ENCODE results near the gene SEMA3A. TPM values are rescaled to one million over a fixed set of nuclear protein-coding genes. Genes with fewer than 3 reads are reported as not detected.
A peak's percentile ranks its signal among the peaks of the same experiment; 100 is the strongest.
"Not testable (repeated sequence)": the region's sequence is repeated elsewhere in the genome, so short reads cannot be mapped to it uniquely, and the experiment has no call there.

Gene SEMA3A
- total RNA-seq, 1 experiment from 2014 or later: 4.0 TPM

DNA sequence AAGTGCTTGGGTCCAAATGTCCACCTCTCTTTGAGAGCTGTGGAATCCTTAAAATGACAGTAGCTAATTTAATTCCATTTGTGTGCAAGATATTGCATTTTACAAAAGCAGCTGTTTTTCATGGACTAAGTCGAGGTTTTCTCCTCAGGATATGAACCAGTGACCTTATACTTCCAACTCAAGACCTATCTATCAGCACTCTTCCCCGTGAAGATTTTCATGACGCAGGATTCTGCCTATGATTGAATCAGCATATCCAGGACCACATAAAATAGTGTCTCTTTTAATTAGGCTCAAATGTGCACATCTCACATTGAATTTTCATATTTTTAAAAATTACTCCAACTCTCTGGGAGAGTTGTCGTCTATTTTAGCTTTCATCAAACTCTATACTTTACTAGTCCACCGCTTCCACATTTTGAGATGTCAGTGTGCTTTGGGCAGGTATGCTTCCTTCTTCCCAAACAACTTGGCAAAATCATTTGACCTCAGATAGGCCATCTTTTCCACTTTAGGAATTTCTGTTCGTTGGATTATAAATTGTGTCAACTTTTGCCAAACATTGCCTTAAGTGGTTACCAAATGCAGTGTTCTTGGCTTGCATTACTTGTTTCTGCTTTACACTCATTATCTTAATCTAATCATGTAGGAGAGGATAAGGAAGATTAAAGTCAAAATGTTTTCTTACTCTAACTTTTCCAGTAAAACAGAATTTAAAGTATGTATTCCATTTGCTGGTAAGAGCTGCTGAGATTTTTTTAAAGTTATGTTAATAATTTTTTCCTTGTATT, 39.4 kb downstream of the SEMA3A start:
- no peak for DNase-seq (ENCODE audit: low read depth)

GRCh38 chr7:84152995-84153394, 41.6 kb downstream of the SEMA3A start:
- DNase-seq (ENCODE audit: low read depth): no peak

DNA sequence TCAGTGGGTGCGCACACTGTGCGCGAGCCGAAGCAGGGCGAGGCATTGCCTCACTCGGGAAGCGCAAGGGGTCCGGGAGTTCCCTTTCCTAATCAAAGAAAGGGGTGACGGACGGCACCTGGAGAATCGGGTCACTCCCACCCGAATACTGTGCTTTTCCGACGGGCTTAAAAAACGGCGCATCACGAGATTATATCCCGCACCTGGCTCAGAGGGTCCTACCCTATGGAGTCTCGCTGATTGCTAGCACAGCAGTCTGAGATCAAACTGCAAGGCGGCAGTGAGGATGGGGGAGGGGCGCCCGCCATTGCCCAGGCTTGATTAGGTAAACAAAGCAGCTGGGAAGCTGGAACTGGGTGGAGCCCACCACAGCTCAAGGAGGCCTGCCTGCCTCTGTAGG, 44.2 kb downstream of the SEMA3A start:
- not testable (repeated sequence) for DNase-seq (ENCODE audit: low read depth)

DNA sequence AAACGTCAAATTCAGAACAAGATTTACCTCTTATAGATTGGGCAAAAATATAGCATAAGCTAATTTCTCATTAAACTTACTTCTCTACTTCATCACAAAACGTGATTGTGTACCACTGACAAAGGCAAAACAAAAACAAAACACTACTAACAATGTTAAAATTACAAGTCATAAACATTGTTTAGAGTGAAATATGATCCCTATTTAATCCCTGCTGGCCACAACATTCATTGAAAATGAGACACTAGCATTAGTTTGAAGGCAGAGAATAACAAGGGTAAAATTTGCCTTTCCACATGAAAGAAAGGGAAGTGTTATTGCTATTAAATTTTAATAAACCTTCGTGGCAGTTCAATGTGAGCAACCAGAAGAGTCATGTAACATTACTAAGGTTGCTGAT, 45.0 kb downstream of the SEMA3A start:
- no peak for DNase-seq (ENCODE audit: low read depth)

DNA sequence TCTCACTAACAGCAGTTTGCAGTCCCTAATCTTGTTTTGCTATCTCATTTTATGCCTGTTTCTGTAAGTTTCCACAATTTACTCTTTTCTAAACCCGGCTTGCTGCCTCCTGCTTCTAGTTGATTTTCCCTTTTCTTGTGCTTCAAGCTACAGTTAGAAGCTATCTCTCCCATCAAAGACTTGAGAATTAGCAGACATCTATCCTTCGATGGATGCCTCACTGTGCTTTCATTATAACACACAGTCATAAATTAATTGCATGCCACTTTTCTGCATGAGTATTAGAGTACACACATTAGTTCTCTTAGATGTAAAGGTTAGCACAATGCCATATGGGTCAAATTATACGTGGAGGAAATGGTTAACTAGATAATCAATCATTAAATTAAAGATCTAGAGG, 48.7 kb downstream of the SEMA3A start:
- no peak for DNase-seq (ENCODE audit: low read depth)

DNA sequence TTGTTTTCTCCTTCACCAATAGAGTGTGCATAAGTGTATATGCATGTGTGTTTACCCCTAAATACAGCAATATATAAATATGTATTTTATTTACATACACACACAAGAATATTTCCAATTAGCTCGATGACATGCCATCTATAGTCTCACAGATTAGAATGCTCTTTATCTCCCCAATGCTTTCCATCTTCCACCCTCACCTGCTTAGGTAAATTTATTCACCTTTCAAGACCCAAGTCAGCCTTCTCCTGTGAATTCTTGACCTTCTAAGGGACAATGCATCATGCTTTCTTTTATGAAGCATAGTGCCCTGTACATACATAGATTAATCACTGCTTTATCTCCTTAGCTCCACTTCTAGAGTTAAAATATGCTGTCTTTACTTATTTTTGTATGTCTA, 49.7 kb downstream of the SEMA3A start:
- DNase-seq (ENCODE audit: low read depth): no peak

- DNase-seq (ENCODE audit: low read depth): no peak
Observed at GRCh38 chr7:84144480-84144879, 50.1 kb downstream of the SEMA3A start.

DNA sequence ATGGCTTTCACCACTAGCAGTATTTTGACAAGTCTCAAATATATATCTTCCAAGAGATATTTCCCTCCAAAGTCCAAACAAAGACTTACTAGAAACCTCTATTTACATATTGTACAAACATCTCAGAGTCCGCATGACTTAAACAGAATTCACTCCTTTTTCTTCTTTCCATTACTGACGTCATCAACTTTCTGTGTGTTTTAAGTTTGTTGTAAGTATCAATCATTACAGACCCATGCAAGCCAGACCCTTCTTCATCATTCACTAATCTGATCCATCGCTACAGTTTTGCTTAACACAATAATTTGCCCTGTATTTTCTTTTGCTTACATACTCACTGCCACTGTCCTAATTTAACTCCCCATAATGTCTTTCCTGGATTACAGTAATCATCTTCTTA, 51.9 kb downstream of the SEMA3A start:
- DNase-seq (ENCODE audit: low read depth): no peak

DNA sequence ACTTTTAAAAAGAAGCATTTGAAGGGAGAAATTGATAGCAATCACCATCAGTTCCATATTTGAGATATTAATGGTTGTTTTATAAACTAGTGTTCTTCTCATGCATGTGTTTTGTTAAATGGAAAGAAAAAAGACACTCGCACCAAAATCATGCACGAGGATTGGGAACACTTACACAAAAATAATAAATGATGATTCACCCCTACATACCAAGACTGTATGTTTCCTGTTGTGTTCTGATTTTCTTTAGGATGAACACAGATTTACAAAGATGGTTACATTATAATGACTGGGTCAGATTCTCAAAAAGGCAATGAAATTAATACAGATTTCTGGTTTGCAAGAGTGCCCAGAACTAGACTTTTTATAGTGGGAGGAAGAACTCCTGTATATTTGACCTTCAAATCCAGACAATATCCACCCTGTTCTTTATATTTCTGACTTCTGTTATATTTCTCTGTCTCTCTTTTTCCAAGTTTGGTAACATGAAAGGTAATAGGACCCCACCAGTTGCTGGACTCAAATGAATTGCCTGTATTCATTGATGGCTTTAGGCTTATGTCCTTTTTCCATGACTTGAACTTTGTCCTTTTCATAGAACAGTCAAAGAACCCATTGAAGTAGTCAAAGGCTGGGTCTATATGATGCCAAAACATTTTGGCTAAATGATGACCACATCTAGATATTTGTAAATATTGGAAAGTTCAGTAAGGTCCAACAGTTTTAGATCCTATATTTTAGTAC, 54.4 kb downstream of the SEMA3A start:
- peak; percentile 36 for DNase-seq (ENCODE audit: low read depth)

DNA sequence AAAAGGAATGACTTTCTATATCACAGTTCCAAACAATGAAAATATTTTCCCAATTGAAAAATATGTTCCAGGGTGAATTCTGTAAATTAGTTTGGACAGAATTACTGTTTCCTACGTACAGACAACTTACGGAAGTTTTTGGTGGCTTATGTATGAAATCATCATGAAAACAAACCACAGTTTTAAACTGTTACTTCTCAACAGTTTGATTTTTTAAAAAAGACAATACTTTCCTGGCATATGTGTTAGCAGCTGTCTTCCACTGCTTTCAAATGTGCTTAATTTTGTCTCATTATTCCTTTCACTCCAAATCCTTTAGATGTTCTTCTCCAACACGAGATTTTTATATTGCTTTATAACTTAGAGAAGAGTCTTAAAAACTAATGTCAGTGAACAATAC, 56.2 kb downstream of the SEMA3A start:
- DNase-seq (ENCODE audit: low read depth): no peak

GRCh38 chr7:84137812-84138211, 56.8 kb downstream of the SEMA3A start:
- DNase-seq (ENCODE audit: low read depth): no peak

- DNase-seq (ENCODE audit: low read depth): no peak
Observed at GRCh38 chr7:84136809-84137208, 57.8 kb downstream of the SEMA3A start.

- DNase-seq (ENCODE audit: low read depth): no peak
Observed at GRCh38 chr7:84136336-84136735, 58.3 kb downstream of the SEMA3A start.

GRCh38 chr7:84134169-84134568, 60.4 kb downstream of the SEMA3A start:
- no peak for DNase-seq (ENCODE audit: low read depth)

GRCh38 chr7:84125654-84126053, 68.9 kb downstream of the SEMA3A start:
- no peak for DNase-seq (ENCODE audit: low read depth)

- DNase-seq (ENCODE audit: low read depth): peak; percentile 45
Observed at GRCh38 chr7:84123965-84124547, 70.5 kb downstream of the SEMA3A start.

GRCh38 chr7:84122582-84123360, 71.8 kb downstream of the SEMA3A start:
- no peak for DNase-seq (ENCODE audit: low read depth)

- DNase-seq (ENCODE audit: low read depth): no peak
Observed at GRCh38 chr7:84117304-84117703, 77.3 kb downstream of the SEMA3A start.

GRCh38 chr7:84113906-84114850, 80.4 kb downstream of the SEMA3A start:
- no peak for DNase-seq (ENCODE audit: low read depth)

DNA sequence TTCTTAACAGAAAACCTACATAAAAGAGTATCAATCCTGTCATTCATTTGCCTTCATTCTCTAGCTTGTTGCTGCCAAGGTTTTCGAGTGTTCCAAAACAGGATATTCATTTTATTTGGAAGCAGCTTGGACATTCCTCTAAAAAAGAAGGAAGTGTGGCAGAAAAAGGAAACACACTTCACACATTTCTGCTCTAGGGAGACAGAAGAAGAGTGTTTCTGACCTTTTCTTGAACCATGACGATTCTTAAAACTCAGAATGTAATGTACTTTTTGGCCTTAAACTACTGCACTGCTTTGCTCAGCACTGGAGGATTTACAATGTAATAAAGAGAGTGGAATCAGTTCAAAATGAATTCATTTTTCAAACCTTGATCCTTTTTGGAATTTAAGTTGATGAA, 81.3 kb downstream of the SEMA3A start:
- no peak for DNase-seq (ENCODE audit: low read depth)

- no peak for DNase-seq (ENCODE audit: low read depth)
Observed at GRCh38 chr7:84112771-84113170, 81.8 kb downstream of the SEMA3A start.

Measured in RPMI7951 (cell line).